Mesenchymal stem cell (in vitro differentiated cells and primary cell): ENCODE data around the gene FXYD1.
A peak's percentile ranks its signal among the peaks of the same experiment; 100 is the strongest.

ENCODE experiments used
- DNase-seq: peaks from one replicate; pipeline ENCODE4 v3.0.0-alpha.2; 2013
- H2AFZ ChIP-seq: one replicate; pipeline ENCODE4 v1.6.1; 2013; ENCODE audit warnings: low read depth, mild to moderate bottlenecking, control low read depth, inconsistent platforms, low read length, moderate library complexity
- H2AK5ac ChIP-seq: 2 replicates; pipeline ENCODE4 v1.6.1; 2013; ENCODE audit warnings: low read length, moderate library complexity, mild to moderate bottlenecking, inconsistent platforms; ENCODE audit not compliant: severe bottlenecking
- H2BK120ac ChIP-seq: one replicate; pipeline ENCODE4 v1.6.1; 2013; ENCODE audit warnings: low read depth, mild to moderate bottlenecking, inconsistent platforms, low read length, moderate library complexity
- H2BK12ac ChIP-seq, 2 experiments: one replicate each; pipeline ENCODE4 v1.6.1; 2013; ENCODE audit warnings: inconsistent platforms in 2 of 2, low read length in 2 of 2, mild to moderate bottlenecking in 2 of 2, moderate library complexity in 2 of 2, control low read depth in 1 of 2
- H2BK15ac ChIP-seq: one replicate; pipeline ENCODE4 v1.6.1; 2013; ENCODE audit warnings: mild to moderate bottlenecking, low read depth, inconsistent platforms; ENCODE audit not compliant: poor library complexity, severe bottlenecking
- H2BK5ac ChIP-seq: 2 replicates; pipeline ENCODE4 v1.6.1; 2013; ENCODE audit warnings: low read depth, mild to moderate bottlenecking, low read length, control low read depth, inconsistent platforms; ENCODE audit not compliant: poor library complexity, severe bottlenecking
- H3K14ac ChIP-seq, 2 experiments: one replicate each; pipeline ENCODE4 v1.6.1; 2013; ENCODE audit warnings: inconsistent platforms in 2 of 2, low read length in 2 of 2, control low read depth in 1 of 2, mild to moderate bottlenecking in 1 of 2, moderate library complexity in 1 of 2
- H3K18ac ChIP-seq, 2 experiments: one replicate each; pipeline ENCODE4 v1.6.1; 2013; ENCODE audit warnings: inconsistent platforms in 2 of 2, low read length in 2 of 2, control low read depth in 1 of 2, low read depth in 1 of 2, mild to moderate bottlenecking in 1 of 2
- H3K23ac ChIP-seq, 2 experiments: one replicate each; pipeline ENCODE4 v1.6.1; 2013; ENCODE audit warnings: inconsistent platforms in 2 of 2, low read length in 2 of 2, mild to moderate bottlenecking in 2 of 2, moderate library complexity in 2 of 2, control low read depth in 1 of 2
- H3K27ac ChIP-seq: 2 replicates; pipeline ENCODE4 v1.5.1; 2013; ENCODE audit warnings: mild to moderate bottlenecking, moderate library complexity, low read length, control low read depth, inconsistent platforms; ENCODE audit not compliant: poor library complexity, severe bottlenecking
- H3K27me3 ChIP-seq, 2 experiments: 2 replicates each; pipeline versions ENCODE4 v1.6.1 to v1.7.0; 2013; ENCODE audit warnings: low read length in 2 of 2, mild to moderate bottlenecking in 2 of 2, moderate library complexity in 2 of 2, control low read depth in 1 of 2, inconsistent platforms in 1 of 2; ENCODE audit not compliant: control insufficient read depth in 1 of 2, insufficient read depth in 1 of 2
- H3K36me3 ChIP-seq, 2 experiments: 2 replicates each; pipeline versions ENCODE4 v1.6.1 to v1.7.0; 2013; ENCODE audit warnings: low read length in 2 of 2, control low read depth in 1 of 2, inconsistent platforms in 1 of 2, low read depth in 1 of 2, mild to moderate bottlenecking in 1 of 2; ENCODE audit not compliant: insufficient read depth in 2 of 2, control insufficient read depth in 1 of 2
- H3K4ac ChIP-seq, 2 experiments: one replicate each; pipeline ENCODE4 v1.6.1; 2013; ENCODE audit warnings: inconsistent platforms in 2 of 2, low read length in 2 of 2, mild to moderate bottlenecking in 2 of 2, moderate library complexity in 2 of 2, control low read depth in 1 of 2, low read depth in 1 of 2
- H3K4me1 ChIP-seq: 2 replicates; pipeline ENCODE4 v1.6.1; 2013; ENCODE audit warnings: low read depth, low read length, control low read depth; ENCODE audit not compliant: control insufficient read depth, insufficient read depth
- H3K4me2 ChIP-seq: 2 replicates; pipeline ENCODE4 v1.6.1; 2013; ENCODE audit warnings: low read length, mild to moderate bottlenecking, inconsistent platforms; ENCODE audit not compliant: poor library complexity, severe bottlenecking
- H3K4me3 ChIP-seq, 2 experiments: 2 replicates each; pipeline versions ENCODE4 v1.5.1 to v1.7.0; 2013; ENCODE audit warnings: low read length in 2 of 2, mild to moderate bottlenecking in 2 of 2, control low read depth in 1 of 2, low read depth in 1 of 2; ENCODE audit not compliant: insufficient read depth in 1 of 2
- H3K79me1 ChIP-seq: replicated peaks from 2 replicates; pipeline ENCODE4 v1.6.1; 2013; ENCODE audit warnings: mild to moderate bottlenecking, control low read depth, low read length, inconsistent platforms; ENCODE audit not compliant: poor library complexity, severe bottlenecking
- H3K9ac ChIP-seq: 2 replicates; pipeline ENCODE4 v1.7.0; 2013; ENCODE audit warnings: mild to moderate bottlenecking, low read length, moderate library complexity
- H3K9me3 ChIP-seq: 2 replicates; pipeline ENCODE4 v1.7.0; 2013; ENCODE audit warnings: mild to moderate bottlenecking, low read length; ENCODE audit not compliant: control insufficient read depth
- H4K8ac ChIP-seq: one replicate; pipeline ENCODE4 v1.6.1; 2013; ENCODE audit warnings: inconsistent platforms, mild to moderate bottlenecking, low read length, moderate library complexity
- H4K91ac ChIP-seq: one replicate; pipeline ENCODE4 v1.6.1; 2013; ENCODE audit warnings: mild to moderate bottlenecking, low read length, inconsistent platforms
- WGBS: methylation state at CpG from one replicate; pipeline ENCODE4 v1.1.7; 2013; ENCODE audit warnings: mixed read lengths; 5-methylcytosine and 5-hydroxymethylcytosine counted together

The FXYD1 gene

DNA sequence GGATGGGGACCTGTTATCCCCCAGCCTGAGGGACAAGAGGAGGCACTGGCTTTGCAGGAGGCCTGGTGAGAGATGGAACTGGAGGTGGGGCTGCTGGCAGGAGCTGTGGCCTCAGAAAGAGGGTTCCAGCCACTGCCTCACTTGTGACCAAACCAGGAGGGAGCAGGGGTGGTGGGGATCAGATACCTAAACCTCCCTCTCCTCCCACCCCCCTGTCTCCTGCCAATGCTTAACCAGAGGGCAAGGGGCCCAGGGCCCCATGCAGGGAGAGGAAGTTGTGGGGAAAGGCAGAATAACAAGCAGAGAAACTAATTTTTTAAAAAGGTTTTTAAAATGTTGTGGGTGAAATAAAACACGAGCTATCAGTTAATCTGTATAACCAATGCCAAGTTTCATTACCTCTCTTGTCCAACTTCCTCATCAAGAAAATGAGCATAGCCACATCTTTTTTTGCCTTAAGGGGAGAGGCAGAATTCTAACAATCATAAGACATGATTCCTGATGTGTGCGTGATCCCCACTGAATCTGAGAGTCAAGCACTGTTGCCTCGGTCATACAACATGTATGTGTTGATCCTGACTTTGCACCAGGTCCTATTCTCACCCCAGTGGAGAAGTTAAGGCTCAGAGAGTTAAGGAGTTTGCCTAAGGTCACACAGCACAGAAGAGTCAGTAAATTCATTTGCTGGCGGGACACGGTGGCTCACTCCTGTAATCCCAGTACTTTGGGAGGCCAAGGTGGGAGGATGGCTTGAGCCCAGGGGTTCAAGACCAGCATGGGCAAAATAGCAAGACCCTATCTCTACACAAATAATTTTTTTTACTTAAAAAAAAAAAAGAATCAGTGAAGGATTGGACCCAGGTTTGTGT lies 28.9 kb downstream of the FXYD1 start:
- Histone ChIP-seq H3K18ac (no peak overlapping the region), H3K4me1 (peaks cover 19% of the 10 kb centered on the region), H3K23ac (no peak overlapping the region), H2BK15ac (no peak overlapping the region), H4K8ac (no peak overlapping the region), H3K4ac (no peak overlapping the region), H2AK5ac (peak overlapping the region; percentile 2), H3K36me3 (peaks cover 31 to 83% of the 10 kb centered on the region in 2 experiments), H3K14ac (no peak overlapping the region), H2AFZ (no peak overlapping the region), H3K4me3 (no peak overlapping the region), H3K27me3 (no peaks in the 10 kb centered on the region), H4K91ac (no peak overlapping the region), H3K9me3 (peaks cover 44% of the 10 kb centered on the region), H3K79me1 (peaks cover 2% of the 10 kb centered on the region), H3K4me2 (no peak overlapping the region), H3K9ac (no peak overlapping the region), H2BK5ac (no peak overlapping the region), H2BK120ac (no peak overlapping the region), H3K27ac (peak overlapping the region; percentile 51), H2BK12ac (no peak overlapping the region)
- 89% methylated on average over 3 of the region's 5 CpGs for WGBS
- DNase-seq = no peak

DNA sequence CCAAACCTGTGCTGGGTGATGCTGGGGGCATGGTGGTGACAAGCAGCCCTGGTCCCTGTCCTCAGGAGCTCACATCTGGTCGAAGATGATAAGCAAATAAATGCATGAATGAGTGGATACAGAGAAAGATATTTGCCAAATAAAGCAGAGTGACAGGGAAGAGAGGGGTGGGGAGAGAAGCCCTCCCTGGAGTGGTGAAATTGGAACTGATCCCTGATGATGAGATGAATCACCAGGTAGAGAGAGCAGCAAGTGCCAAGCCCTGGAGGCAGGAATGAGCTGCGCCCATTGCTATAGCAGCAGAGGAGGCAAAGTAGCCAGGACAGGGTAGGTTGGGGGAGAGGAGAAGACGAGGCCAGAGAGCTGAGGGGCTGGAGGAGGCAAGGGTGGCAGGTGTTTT lies 29.6 kb downstream of the FXYD1 start:
- no peak for DNase-seq
- Histone ChIP-seq H3K23ac (no peak overlapping the region), H4K91ac (no peak overlapping the region), H2AFZ (no peak overlapping the region), H3K9ac (no peak overlapping the region), H3K4me1 (peaks cover 17% of the 10 kb centered on the region), H3K18ac (no peak overlapping the region), H2BK12ac (no peak overlapping the region), H2BK5ac (no peak overlapping the region), H3K27me3 (no peaks in the 10 kb centered on the region), H3K79me1 (peaks cover 2% of the 10 kb centered on the region), H3K27ac (no peak overlapping the region), H2BK15ac (no peak overlapping the region), H3K4me2 (no peak overlapping the region), H4K8ac (no peak overlapping the region), H3K14ac (no peak overlapping the region), H3K4ac (no peak overlapping the region), H2BK120ac (no peak overlapping the region), H3K9me3 (peaks cover 37% of the 10 kb centered on the region), H2AK5ac (peak overlapping the region; percentile 3), H3K4me3 (no peak overlapping the region), H3K36me3 (peaks cover 34 to 76% of the 10 kb centered on the region in 2 experiments)
- WGBS = 83% methylated on average over 2 of the region's 3 CpGs

DNA sequence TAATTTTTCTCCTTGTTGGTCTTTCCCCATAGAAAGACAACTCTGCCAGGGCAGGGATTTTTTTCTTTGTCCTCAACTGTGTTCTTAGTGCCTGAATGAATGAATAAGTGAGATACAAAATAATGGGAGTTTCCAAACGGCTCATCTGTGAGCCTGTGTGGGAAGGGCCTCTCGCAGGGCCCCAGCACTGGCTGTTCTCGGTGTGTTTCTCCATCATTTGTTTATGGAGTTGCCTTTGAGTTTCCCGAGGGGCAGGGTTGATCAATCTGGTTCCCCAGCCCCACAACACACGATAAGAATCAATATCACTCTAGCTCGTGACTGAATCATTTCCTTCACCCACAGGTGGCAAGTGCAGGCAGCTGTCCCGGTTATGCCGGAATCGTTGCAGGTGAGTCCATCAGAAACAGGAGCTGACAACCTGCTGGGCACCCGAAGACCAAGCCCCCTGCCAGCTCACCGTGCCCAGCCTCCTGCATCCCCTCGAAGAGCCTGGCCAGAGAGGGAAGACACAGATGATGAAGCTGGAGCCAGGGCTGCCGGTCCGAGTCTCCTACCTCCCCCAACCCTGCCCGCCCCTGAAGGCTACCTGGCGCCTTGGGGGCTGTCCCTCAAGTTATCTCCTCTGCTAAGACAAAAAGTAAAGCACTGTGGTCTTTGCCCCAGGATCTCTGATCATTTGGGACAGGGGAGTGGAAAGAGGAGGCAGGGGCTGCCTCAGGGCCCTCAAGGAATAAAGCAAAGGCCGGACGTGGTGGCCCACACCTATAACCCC lies 30.8 kb downstream of the FXYD1 start:
- Histone ChIP-seq H3K14ac (no peak overlapping the region), H3K79me1 (peaks cover 2% of the 10 kb centered on the region), H2AFZ (no peak overlapping the region), H2BK120ac (no peak overlapping the region), H3K4ac (no peak overlapping the region), H3K9ac (no peak overlapping the region), H4K8ac (no peak overlapping the region), H3K27me3 (no peaks in the 10 kb centered on the region), H2BK12ac (no peak overlapping the region), H3K9me3 (peaks cover 29% of the 10 kb centered on the region), H3K27ac (no peak overlapping the region), H3K4me1 (peaks cover 12% of the 10 kb centered on the region), H3K18ac (no peak overlapping the region), H2BK5ac (no peak overlapping the region), H3K4me2 (no peak overlapping the region), H3K4me3 (no peak overlapping the region), H2BK15ac (no peak overlapping the region), H4K91ac (no peak overlapping the region), H2AK5ac (peak overlapping the region; percentile 49), H3K23ac (no peak overlapping the region), H3K36me3 (peaks cover 28 to 63% of the 10 kb centered on the region in 2 experiments)
- DNase-seq = no peak
- 91% methylated on average over 16 of the region's 18 CpGs for WGBS

DNA sequence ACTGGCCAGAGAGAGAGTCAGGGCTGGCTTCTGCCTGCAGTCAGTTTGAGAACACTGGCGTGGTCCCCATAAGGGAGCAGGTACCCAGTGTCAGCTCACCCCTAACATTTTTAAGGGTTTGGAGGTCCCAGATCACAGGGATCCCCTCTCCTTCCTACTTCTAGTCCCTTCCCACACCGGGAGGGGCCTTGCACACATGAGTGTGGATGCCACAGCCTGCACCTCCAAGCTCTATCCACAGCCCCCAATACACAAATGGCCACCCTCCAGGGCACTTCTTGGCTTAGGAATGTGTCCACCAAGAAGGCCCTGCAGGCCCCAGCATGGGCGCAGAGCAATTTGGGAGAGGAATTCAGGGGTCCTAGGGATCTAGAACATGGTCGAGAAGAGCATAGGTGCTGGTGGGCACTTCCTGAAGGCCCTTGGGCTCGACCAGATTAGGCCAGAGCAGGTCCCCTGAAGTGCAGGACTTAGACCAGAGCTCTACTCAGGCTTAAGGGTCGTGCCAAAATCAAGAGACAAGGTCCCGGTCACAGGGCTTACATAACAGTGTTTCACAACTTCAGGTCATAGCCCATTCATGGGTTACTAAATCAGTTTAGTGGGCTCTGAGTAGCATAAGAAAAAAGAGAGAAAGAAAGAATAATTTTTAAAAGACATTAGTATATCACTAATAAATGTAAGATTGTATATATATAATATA lies 31.9 kb downstream of the FXYD1 start:
- DNase-seq = no peak
- H3K4me3 ChIP-seq = no peak overlapping the region
- H2BK12ac ChIP-seq = no peak overlapping the region
- no peak overlapping the region for H2BK120ac ChIP-seq
- no peak overlapping the region for H3K9ac ChIP-seq
- no peak overlapping the region for H4K91ac ChIP-seq
- peaks cover 12% of the 10 kb centered on the region for H3K4me1 ChIP-seq
- no peak overlapping the region for H3K14ac ChIP-seq
- H3K79me1 ChIP-seq = peaks cover 2% of the 10 kb centered on the region
- H3K36me3 ChIP-seq = peaks cover 28 to 52% of the 10 kb centered on the region in 2 experiments
- no peak overlapping the region for H4K8ac ChIP-seq
- no peak overlapping the region for H2AK5ac ChIP-seq
- H3K27me3 ChIP-seq = no peaks in the 10 kb centered on the region
- no peak overlapping the region for H3K18ac ChIP-seq
- no peak overlapping the region for H2BK15ac ChIP-seq
- H2BK5ac ChIP-seq = no peak overlapping the region
- H3K4me2 ChIP-seq = no peak overlapping the region
- H3K23ac ChIP-seq = no peak overlapping the region
- 91% methylated on average over 5 of the region's 7 CpGs for WGBS
- peaks cover 18% of the 10 kb centered on the region for H3K9me3 ChIP-seq
- no peak overlapping the region for H3K27ac ChIP-seq
- no peak overlapping the region for H3K4ac ChIP-seq
- no peak overlapping the region for H2AFZ ChIP-seq
